H1 (cell line): ENCODE measurements around the gene CTNNA3. TPM values are rescaled to one million over a fixed set of nuclear protein-coding genes. Genes with fewer than 3 reads are reported as not detected.

Experiments
- CTCF ChIA-PET: fragments of 300-600 bp; sonication (Branson Sonifier 250); formaldehyde crosslinking; loops from one replicate; lab custom pipeline; 2021; ENCODE audit not compliant: partially characterized antibody; lab: Charles Lee
- POLR2A ChIA-PET: fragments of 300-600 bp; sonication (Branson Sonifier 250); formaldehyde crosslinking; loops from one replicate; lab custom pipeline; 2021; ENCODE audit warnings: inconsistent platforms; ENCODE audit not compliant: partially characterized antibody; lab: Charles Lee
- DNase-seq, 2 experiments: peaks; one replicate each; pipeline versions ENCODE4 v3.0.0 to v3.0.0-alpha.2; 2010 to 2022; ENCODE audit warnings: low spot score in 2 of 2, low read depth in 1 of 2, mixed read lengths in 1 of 2
- FAIRE-seq: peaks from 2 replicates; lab custom pipeline; 2011; peaks lifted over from hg19 to GRCh38; lab: Jason Lieb, UNC
- H2AFZ ChIP-seq: 2 replicates; pipeline ENCODE4 v1.8.1; 2012; ENCODE audit warnings: low read length, inconsistent platforms
- H2AK5ac ChIP-seq: 2 replicates; pipeline ENCODE4 v1.6.1; 2013; ENCODE audit warnings: low read depth, low read length
- H2BK120ac ChIP-seq: replicated peaks from 2 replicates; pipeline ENCODE3; 2013; ENCODE audit warnings: low read depth, low read length, inconsistent platforms
- H2BK12ac ChIP-seq: 2 replicates; pipeline ENCODE4 v1.6.1; 2013; ENCODE audit warnings: low read depth, low read length
- H2BK15ac ChIP-seq: 2 replicates; pipeline ENCODE4 v1.6.1; 2013; ENCODE audit warnings: low read length
- H2BK20ac ChIP-seq: 2 replicates; pipeline ENCODE4 v1.6.1; 2013; ENCODE audit warnings: low read length
- H2BK5ac ChIP-seq: 2 replicates; pipeline ENCODE4 v1.6.1; 2013; ENCODE audit warnings: low read depth, low read length
- H3K14ac ChIP-seq: 2 replicates; pipeline ENCODE4 v1.6.1; 2013; ENCODE audit warnings: inconsistent platforms; ENCODE audit not compliant: insufficient read length
- H3K18ac ChIP-seq: 2 replicates; pipeline ENCODE4 v1.6.1; 2013; ENCODE audit warnings: low read length; ENCODE audit errors: extremely low read depth
- H3K23ac ChIP-seq: 2 replicates; pipeline ENCODE4 v1.6.1; 2013; ENCODE audit warnings: inconsistent platforms; ENCODE audit not compliant: insufficient read length
- H3K23me2 ChIP-seq: 2 replicates; pipeline ENCODE4 v1.6.1; 2013; ENCODE audit warnings: low read depth, low read length
- H3K27ac ChIP-seq: 2 replicates; pipeline ENCODE4 v1.6.1; 2011; ENCODE audit warnings: low read depth, low read length, inconsistent platforms
- H3K27me3 ChIP-seq, 4 experiments: replicated peaks in 1 of 4; 1 replicate in 1 of 4; 2 replicates in 3 of 4; pipeline versions ENCODE4 v1.6.1 to v1.8.1; 2011 to 2013; ENCODE audit warnings: low read length in 3 of 4, mild to moderate bottlenecking in 3 of 4, inconsistent platforms in 2 of 4, mixed read lengths in 2 of 4, moderate library complexity in 1 of 4; ENCODE audit not compliant: control insufficient read depth in 3 of 4, insufficient read depth in 3 of 4; ENCODE audit errors: extremely low read depth in 1 of 4
- H3K36me3 ChIP-seq, 4 experiments: 2 replicates each; pipeline versions ENCODE4 v1.6.1 to v1.8.1; 2011 to 2013; ENCODE audit warnings: mild to moderate bottlenecking in 4 of 4, low read length in 3 of 4, moderate library complexity in 2 of 4, control low read depth in 1 of 4, inconsistent platforms in 1 of 4; ENCODE audit not compliant: insufficient read depth in 4 of 4, control insufficient read depth in 2 of 4
- H3K4ac ChIP-seq: replicated peaks from 2 replicates; pipeline ENCODE3; 2013; ENCODE audit warnings: low read length, low read depth, mixed read lengths, inconsistent platforms; ENCODE audit not compliant: insufficient read length
- H3K4me1 ChIP-seq, 4 experiments: replicated peaks in 1 of 4; 1 replicate in 1 of 4; 2 replicates in 3 of 4; pipeline versions ENCODE4 v1.6.1 to v1.8.1; 2011 to 2013; ENCODE audit warnings: low read length in 3 of 4, inconsistent platforms in 2 of 4, mixed read lengths in 1 of 4; ENCODE audit not compliant: insufficient read depth in 4 of 4, control insufficient read depth in 3 of 4
- H3K4me2 ChIP-seq, 2 experiments: 2 replicates each; pipeline versions ENCODE4 v1.6.1 to v1.8.1; 2011 to 2013; ENCODE audit warnings: low read depth in 2 of 2, low read length in 2 of 2, control low read depth in 1 of 2, inconsistent platforms in 1 of 2, mild to moderate bottlenecking in 1 of 2; ENCODE audit not compliant: insufficient read depth in 1 of 2
- H3K4me3 ChIP-seq, 4 experiments: fragments of 200-600, 300-600 bp in 1 of 4; sonication (generic), shearing (Covaris generic), sonication (Bioruptor Twin) in 1 of 4; 2 replicates each; pipeline versions ENCODE4 v1.5.1 to v1.8.1; 2011 to 2016; ENCODE audit warnings: low read length in 4 of 4, low read depth in 3 of 4, control low read depth in 2 of 4, inconsistent platforms in 2 of 4, mild to moderate bottlenecking in 2 of 4, mixed read lengths in 1 of 4, moderate library complexity in 1 of 4; ENCODE audit not compliant: insufficient read depth in 2 of 4; ENCODE audit errors: extremely low read depth in 1 of 4
- H3K56ac ChIP-seq: replicated peaks from 2 replicates; pipeline ENCODE3; 2013; ENCODE audit warnings: low read depth, mild to moderate bottlenecking, mixed read lengths, low read length, inconsistent platforms; ENCODE audit not compliant: insufficient read length
- H3K79me1 ChIP-seq: 2 replicates; pipeline ENCODE4 v1.6.1; 2013; ENCODE audit warnings: low read depth, low read length, control low read depth
- H3K79me2 ChIP-seq, 2 experiments: 2 replicates each; pipeline versions ENCODE4 v1.6.1 to v1.8.1; 2012 to 2013; ENCODE audit warnings: low read length in 2 of 2, mild to moderate bottlenecking in 2 of 2, inconsistent platforms in 1 of 2; ENCODE audit not compliant: insufficient read depth in 2 of 2, control insufficient read depth in 1 of 2
- H3K9ac ChIP-seq, 4 experiments: replicated peaks in 1 of 4; 1 replicate in 1 of 4; 2 replicates in 3 of 4; pipeline versions ENCODE4 v1.6.1 to v1.8.1; 2011 to 2013; ENCODE audit warnings: low read depth in 3 of 4, low read length in 3 of 4, control low read depth in 2 of 4, mild to moderate bottlenecking in 2 of 4, moderate library complexity in 2 of 4, inconsistent platforms in 1 of 4; ENCODE audit errors: extremely low read depth in 1 of 4
- H3K9me3 ChIP-seq, 2 experiments: 2 replicates each; pipeline versions ENCODE4 v1.6.1 to v1.8.1; 2012 to 2013; ENCODE audit warnings: mild to moderate bottlenecking in 2 of 2, moderate library complexity in 2 of 2, control low read depth in 1 of 2, inconsistent platforms in 1 of 2, low read depth in 1 of 2, low read length in 1 of 2, mixed read lengths in 1 of 2; ENCODE audit not compliant: insufficient read depth in 2 of 2
- H4K20me1 ChIP-seq, 2 experiments: replicated peaks in 1 of 2; 2 replicates each; pipeline versions ENCODE3 to v1.8.1; 2011 to 2013; ENCODE audit warnings: inconsistent platforms in 2 of 2, low read length in 2 of 2, mild to moderate bottlenecking in 1 of 2; ENCODE audit not compliant: insufficient read depth in 2 of 2, control insufficient read depth in 1 of 2
- H4K5ac ChIP-seq: 2 replicates; pipeline ENCODE4 v1.6.1; 2013; ENCODE audit warnings: low read length, low read depth, mixed read lengths, inconsistent platforms; ENCODE audit not compliant: insufficient read length
- H4K8ac ChIP-seq: 2 replicates; pipeline ENCODE4 v1.8.0; 2013; ENCODE audit warnings: mild to moderate bottlenecking, moderate library complexity, low read length, inconsistent platforms; ENCODE audit not compliant: insufficient read depth; ENCODE audit errors: extremely low read depth
- H4K91ac ChIP-seq: replicated peaks from 2 replicates; pipeline ENCODE3; 2013; ENCODE audit warnings: low read length, mixed read lengths, inconsistent platforms; ENCODE audit not compliant: insufficient read length
- ASH2L ChIP-seq: fragments of 200-600, 300-600 bp; sonication (generic); IDR thresholded peaks from one replicate; pipeline ENCODE4 v1.7.1; 2017; ENCODE audit warnings: low read length
- BCL11A ChIP-seq, 2 experiments: IDR thresholded peaks; one replicate each; pipeline ENCODE4 v1.6.1; 2011; ENCODE audit warnings: low read depth in 2 of 2, low read length in 2 of 2, mild to moderate bottlenecking in 2 of 2
- CTBP2 ChIP-seq: IDR thresholded peaks from 2 replicates; pipeline ENCODE4 v1.7.0; 2011; ENCODE audit warnings: borderline replicate concordance, mild to moderate bottlenecking, moderate library complexity, mixed read lengths, low read length; ENCODE audit not compliant: insufficient read depth, insufficient read length
- EP300 ChIP-seq, 2 experiments: IDR thresholded peaks; 1 replicate in 1 of 2; 2 replicates in 1 of 2; pipeline ENCODE4 v1.6.1; 2011 to 2012; ENCODE audit warnings: low read depth in 2 of 2, low read length in 2 of 2, mild to moderate bottlenecking in 2 of 2, borderline replicate concordance in 1 of 2, inconsistent platforms in 1 of 2, moderate library complexity in 1 of 2
- EZH2 ChIP-seq: fragments of 200-600 bp; sonication (generic); IDR thresholded peaks from 2 replicates; pipeline ENCODE4 v1.7.1; 2012; ENCODE audit warnings: low read depth, mild to moderate bottlenecking, moderate library complexity, low read length, inconsistent platforms; ENCODE audit not compliant: severe bottlenecking
- GABPA ChIP-seq: IDR thresholded peaks from 2 replicates; pipeline ENCODE4 v1.6.1; 2011; ENCODE audit warnings: mild to moderate bottlenecking, low read length, moderate library complexity, borderline replicate concordance; ENCODE audit not compliant: insufficient read depth
- JUN ChIP-seq: IDR thresholded peaks from 2 replicates; pipeline ENCODE4 v1.6.1; 2011; ENCODE audit warnings: low read depth, mild to moderate bottlenecking, improper control_type of control experiment, low read length
- KDM4A ChIP-seq: IDR thresholded peaks from one replicate; pipeline ENCODE4 v1.7.1; 2012; ENCODE audit warnings: low read depth, mild to moderate bottlenecking, moderate library complexity, low read length, inconsistent platforms; ENCODE audit not compliant: severe bottlenecking
- KDM5A ChIP-seq: fragments of 200-600 bp; IDR thresholded peaks from 2 replicates; pipeline ENCODE4 v1.7.1; 2012; ENCODE audit warnings: mild to moderate bottlenecking, low read length, inconsistent platforms, mixed read lengths
- PHF8 ChIP-seq: fragments of 200-600 bp; sonication (generic); conservative IDR thresholded peaks from 2 replicates; pipeline ENCODE4 v1.7.1; 2012; ENCODE audit warnings: low read depth, mild to moderate bottlenecking, inconsistent platforms, low read length, moderate library complexity
- RXRA ChIP-seq: IDR thresholded peaks from 2 replicates; pipeline ENCODE4 v1.6.1; 2011; ENCODE audit warnings: low read depth, mild to moderate bottlenecking, low read length, moderate library complexity; ENCODE audit not compliant: insufficient read depth
- SIRT6 ChIP-seq: IDR thresholded peaks from one replicate; pipeline ENCODE4 v1.7.1; 2012; ENCODE audit warnings: low read length, inconsistent platforms
- SRF ChIP-seq: IDR thresholded peaks from 2 replicates; pipeline ENCODE4 v1.6.1; 2011; ENCODE audit warnings: mild to moderate bottlenecking, low read depth, low read length, moderate library complexity
- SUZ12 ChIP-seq: fragments of 200-600 bp; sonication (generic); IDR thresholded peaks from 2 replicates; pipeline ENCODE4 v1.6.1; 2012; ENCODE audit warnings: mild to moderate bottlenecking, inconsistent platforms, low read length, moderate library complexity, mixed read lengths
- TEAD4 ChIP-seq: IDR thresholded peaks from 2 replicates; pipeline ENCODE4 v1.6.1; 2012; ENCODE audit warnings: low read depth, low read length, inconsistent platforms, mixed read lengths
- WGBS, 2 experiments: shearing (Covaris generic) in 1 of 2; methylation state at CpG; one replicate each; pipeline versions ENCODE4 v1.1.6 to v1.1.7; 2013 to 2015; ENCODE audit warnings: low lambda C conversion rate in 2 of 2, mixed read lengths in 2 of 2, inconsistent platforms in 1 of 2, low coverage in 1 of 2, missing lambda C conversion rate in 1 of 2; ENCODE audit not compliant: insufficient replicate concordance in 2 of 2, insufficient coverage in 1 of 2, insufficient read length in 1 of 2; ENCODE audit errors: extremely low coverage in 1 of 2, missing lambda C conversion rate in 1 of 2; 5-methylcytosine and 5-hydroxymethylcytosine counted together
- polyA plus RNA-seq, 7 experiments: library from polyadenylated mRNA; depleted of rRNA in 3 of 7; stranded (reverse) in 5 of 7; unstranded in 2 of 7; fragments of >200 nt in 5 of 7; fragments of 200-250 nt in 2 of 7; gene quantifications; 1 replicate in 5 of 7; 2 replicates in 1 of 7; 4 replicates in 1 of 7; pipeline versions ENCODE4 v1.2.1 to v1.2.3, GENCODE V29; 2011 to 2013; ENCODE audit warnings: missing spikeins in 2 of 7, mixed read lengths in 2 of 7
- total RNA-seq: library from RNA; stranded (reverse); fragmentation: NEBNext Ultra II Directional; extraction: Animal tissue kit (Norgen Biotek cat#: 25700); gene quantifications from 2 replicates; pipeline ENCODE4 v1.2.1, GENCODE V29; 2021

Gene CTNNA3
- total and polyA plus RNA-seq, 2 of the 8 experiments (the other 6 are each of a cell fraction or from before 2014, with no cell fraction given), result 1.3 to 1.5 TPM

DNA sequence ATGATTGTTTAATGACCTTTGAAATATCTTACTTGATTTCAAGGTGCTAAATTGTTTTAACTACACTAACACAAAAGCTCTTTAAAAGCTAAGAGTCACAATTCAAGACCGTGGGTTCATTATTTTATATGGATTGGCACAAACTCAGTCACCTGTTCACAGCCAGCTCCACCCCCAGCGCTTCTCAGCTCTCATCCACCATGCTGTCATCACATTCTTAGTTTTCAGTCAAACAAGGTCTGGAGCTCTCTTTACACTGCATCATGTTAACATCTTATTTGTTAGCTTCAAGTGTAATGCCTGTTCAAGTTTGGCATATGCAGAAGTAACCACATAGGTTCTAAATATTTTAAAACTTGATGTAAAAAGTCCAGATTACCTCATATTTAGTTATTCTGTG, 951.1 kb downstream of the CTNNA3 start:
- Histone ChIP-seq H3K27me3 (no peaks in the 10 kb centered on the region), H2BK12ac (no peak overlapping the region), H3K79me1 (no peaks in the 10 kb centered on the region), H4K5ac (no peak overlapping the region), H4K8ac (no peak overlapping the region), H2BK5ac (no peak overlapping the region), H3K4ac (no peak overlapping the region), H3K36me3 (no peaks in the 10 kb centered on the region), H4K91ac (no peak overlapping the region), H2BK15ac (no peak overlapping the region), H3K4me2 (no peak overlapping the region), H3K18ac (no peak overlapping the region), H3K14ac (no peak overlapping the region), H3K4me1 (no peaks in the 10 kb centered on the region), H3K56ac (no peak overlapping the region), H2AFZ (no peak overlapping the region), H3K23ac (no peak overlapping the region), H3K27ac (no peak overlapping the region), H3K4me3 (no peak overlapping the region), H2AK5ac (no peak overlapping the region), H2BK20ac (no peak overlapping the region), H3K23me2 (no peaks in the 10 kb centered on the region), H2BK120ac (no peak overlapping the region), H3K9me3 (no peaks in the 10 kb centered on the region), H4K20me1 (no peaks in the 10 kb centered on the region), H3K9ac (no peak overlapping the region; a peak in 1 of 7 replicates), H3K79me2 (no peaks in the 10 kb centered on the region)
- DNase-seq (no peak), FAIRE-seq (no peak)
- WGBS, 2 experiments, result 91% methylated on average over 2 of the region's 2 CpGs; no CpG with 5 or more reads in 1 of the 2 experiments
- POLR2A ChIA-PET, result no interaction called here
- CTCF ChIA-PET, result no interaction called here
- TF ChIP-seq EP300 (IDR thresholded peaks at IDR 0.05; ENCODE audit: borderline replicate concordance in 1 of 2, low read depth in 2 of 2, low read length in 2 of 2), result no peak
- no peak for TF ChIP-seq EZH2
- no peak for TF ChIP-seq KDM5A
- no peak for TF ChIP-seq CTBP2
- TF ChIP-seq SIRT6, result no peak
- no peak for TF ChIP-seq PHF8
- no peak for TF ChIP-seq JUN
- no peak for TF ChIP-seq SRF
- no peak for TF ChIP-seq KDM4A
- no peak for TF ChIP-seq RXRA
- no peak for TF ChIP-seq BCL11A (IDR thresholded peaks at IDR 0.05; ENCODE audit: low read depth in 2 of 2, low read length in 2 of 2)
- TF ChIP-seq SUZ12, result no peak
- TF ChIP-seq TEAD4, result no peak
- no peak for TF ChIP-seq GABPA
- no peak for TF ChIP-seq ASH2L
